ENCODE data around the gene TRIM44.

TRIM44 gene

DNA sequence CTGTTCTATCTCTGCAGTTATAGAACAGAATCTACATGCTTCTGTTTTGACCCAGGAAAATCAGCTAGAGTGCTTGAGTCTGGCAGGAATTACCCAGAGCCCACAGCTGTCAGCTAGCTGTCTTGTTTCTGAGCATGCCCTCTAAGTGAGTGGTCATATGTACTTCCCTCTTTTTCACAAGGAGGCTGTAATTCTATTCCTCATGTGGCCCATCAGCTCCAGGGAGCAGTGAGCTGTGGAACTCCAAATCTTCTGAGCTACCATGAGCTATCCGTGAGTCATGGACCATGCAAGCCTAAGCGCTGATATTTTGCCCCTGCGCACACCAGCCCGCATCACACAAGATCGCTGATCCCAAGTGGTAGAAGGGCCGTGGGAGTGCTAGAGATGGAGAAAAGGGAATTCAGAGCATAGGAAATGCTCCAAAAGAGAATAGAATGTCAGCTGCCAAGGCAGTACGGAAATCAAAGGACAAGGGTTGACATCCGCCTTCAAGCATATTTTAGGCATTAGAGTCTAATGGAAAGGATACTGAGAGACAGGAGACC is 38.9 kb upstream of the TRIM44 start:
- TF ChIP-seq, protein P1, sequence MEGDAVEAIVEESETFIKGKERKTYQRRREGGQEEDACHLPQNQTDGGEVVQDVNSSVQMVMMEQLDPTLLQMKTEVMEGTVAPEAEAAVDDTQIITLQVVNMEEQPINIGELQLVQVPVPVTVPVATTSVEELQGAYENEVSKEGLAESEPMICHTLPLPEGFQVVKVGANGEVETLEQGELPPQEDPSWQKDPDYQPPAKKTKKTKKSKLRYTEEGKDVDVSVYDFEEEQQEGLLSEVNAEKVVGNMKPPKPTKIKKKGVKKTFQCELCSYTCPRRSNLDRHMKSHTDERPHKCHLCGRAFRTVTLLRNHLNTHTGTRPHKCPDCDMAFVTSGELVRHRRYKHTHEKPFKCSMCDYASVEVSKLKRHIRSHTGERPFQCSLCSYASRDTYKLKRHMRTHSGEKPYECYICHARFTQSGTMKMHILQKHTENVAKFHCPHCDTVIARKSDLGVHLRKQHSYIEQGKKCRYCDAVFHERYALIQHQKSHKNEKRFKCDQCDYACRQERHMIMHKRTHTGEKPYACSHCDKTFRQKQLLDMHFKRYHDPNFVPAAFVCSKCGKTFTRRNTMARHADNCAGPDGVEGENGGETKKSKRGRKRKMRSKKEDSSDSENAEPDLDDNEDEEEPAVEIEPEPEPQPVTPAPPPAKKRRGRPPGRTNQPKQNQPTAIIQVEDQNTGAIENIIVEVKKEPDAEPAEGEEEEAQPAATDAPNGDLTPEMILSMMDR (IDR thresholded peaks at IDR 0.05; ENCODE audit: low read depth, low read length) = no peak
- DNase-seq (ENCODE audit: low read depth in 2 of 2) = peak; percentile 81 to 92
- H3K4me3 ChIP-seq (replicated peaks in 1 of 2; ENCODE audit: low read depth in 2 of 2, low read length in 2 of 2) = no peak overlapping the region

DNA sequence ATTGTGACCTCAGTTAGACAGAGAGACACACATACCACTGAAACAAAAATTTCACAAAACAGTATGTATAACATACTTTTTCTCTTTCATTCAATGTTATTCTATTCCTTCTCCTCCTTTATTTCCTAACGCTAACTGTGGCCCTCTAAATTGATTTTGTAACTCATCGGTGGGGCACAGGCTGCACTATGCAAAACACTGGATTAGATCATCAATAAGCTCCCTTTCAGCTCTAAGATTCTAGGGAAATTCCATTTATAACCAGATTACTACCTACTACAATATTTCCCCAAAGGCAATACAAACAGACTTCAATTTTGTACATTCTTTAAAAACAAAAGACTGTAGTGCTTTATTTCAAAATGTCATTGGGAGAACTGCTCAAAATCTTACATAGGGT is 38.3 kb upstream of the TRIM44 start:
- TF ChIP-seq, protein P1 (IDR thresholded peaks at IDR 0.05; ENCODE audit: low read depth, low read length) = no peak
- DNase-seq (ENCODE audit: low read depth in 2 of 2) = no peak
- H3K4me3 ChIP-seq (replicated peaks in 1 of 2; ENCODE audit: low read depth in 2 of 2, low read length in 2 of 2) = no peak overlapping the region

DNA sequence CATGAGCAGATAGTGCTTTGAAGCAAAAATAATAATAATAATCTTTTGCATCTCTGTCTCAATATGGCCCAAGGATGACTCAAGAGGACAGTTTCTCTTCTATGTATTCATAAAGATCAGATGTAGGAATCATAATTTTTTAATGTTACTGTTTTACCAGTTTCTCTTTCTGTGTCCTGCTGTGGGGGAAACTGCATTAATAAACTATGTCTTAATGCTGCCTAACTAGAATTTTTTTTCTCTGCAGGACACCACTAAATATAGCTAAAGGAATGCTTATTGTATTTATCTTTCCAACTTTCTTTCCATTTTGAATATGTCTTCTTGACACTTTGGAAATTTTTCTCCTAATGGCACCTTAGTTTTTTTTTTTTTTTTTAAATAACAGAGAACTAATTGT is 37.8 kb upstream of the TRIM44 start:
- H3K4me3 ChIP-seq (replicated peaks in 1 of 2; ENCODE audit: low read depth in 2 of 2, low read length in 2 of 2) = no peak overlapping the region
- DNase-seq (ENCODE audit: low read depth in 2 of 2) = no peak
- TF ChIP-seq, protein P1 (IDR thresholded peaks at IDR 0.05; ENCODE audit: low read depth, low read length) = no peak

DNA sequence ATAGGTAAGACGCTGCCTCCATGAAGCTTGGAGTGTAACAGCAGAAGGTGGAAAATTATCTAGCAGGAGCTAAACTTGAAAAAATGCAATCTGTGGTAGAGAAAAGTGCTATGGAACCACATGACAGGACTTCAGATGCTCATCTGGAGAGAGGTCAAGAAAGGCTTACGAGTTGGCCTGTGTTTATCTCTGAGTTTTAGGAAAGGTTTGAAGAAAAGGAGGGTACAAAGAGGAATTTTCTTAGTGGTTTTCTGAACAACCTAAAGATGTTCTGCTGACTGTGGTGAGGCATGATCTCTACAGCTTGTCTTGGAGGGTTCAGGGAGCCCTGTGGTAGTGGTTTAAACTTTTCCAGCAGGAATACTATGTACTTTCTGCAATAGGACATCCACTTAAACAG is 36.1 kb upstream of the TRIM44 start:
- H3K4me3 ChIP-seq (replicated peaks in 1 of 2; ENCODE audit: low read depth in 2 of 2, low read length in 2 of 2) = no peak overlapping the region
- TF ChIP-seq, protein P1 (IDR thresholded peaks at IDR 0.05; ENCODE audit: low read depth, low read length) = no peak
- DNase-seq (ENCODE audit: low read depth in 2 of 2) = no peak

DNA sequence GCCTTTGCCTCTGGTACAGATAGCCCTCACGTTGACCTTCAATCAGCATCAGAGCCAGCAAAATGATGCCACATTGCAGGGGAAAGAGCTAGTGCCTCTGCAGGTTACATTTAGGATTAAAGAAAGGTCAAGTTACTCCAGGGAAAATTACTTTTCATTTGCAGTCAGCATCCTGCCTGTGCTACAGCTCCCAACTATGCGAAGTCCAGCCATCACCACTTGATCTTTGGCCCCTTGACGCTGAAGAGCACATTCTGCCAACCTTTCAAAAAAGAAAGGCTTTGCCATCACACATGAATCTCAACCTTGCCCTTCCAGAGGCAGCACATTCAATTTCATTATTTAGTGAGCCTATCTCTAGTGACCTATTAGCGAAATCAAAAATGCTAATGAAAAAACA is 33.1 kb upstream of the TRIM44 start:
- TF ChIP-seq, protein P1 (IDR thresholded peaks at IDR 0.05; ENCODE audit: low read depth, low read length) = no peak
- no peak overlapping the region for H3K4me3 ChIP-seq (replicated peaks in 1 of 2; ENCODE audit: low read depth in 2 of 2, low read length in 2 of 2)
- no peak for DNase-seq (ENCODE audit: low read depth in 2 of 2)

DNA sequence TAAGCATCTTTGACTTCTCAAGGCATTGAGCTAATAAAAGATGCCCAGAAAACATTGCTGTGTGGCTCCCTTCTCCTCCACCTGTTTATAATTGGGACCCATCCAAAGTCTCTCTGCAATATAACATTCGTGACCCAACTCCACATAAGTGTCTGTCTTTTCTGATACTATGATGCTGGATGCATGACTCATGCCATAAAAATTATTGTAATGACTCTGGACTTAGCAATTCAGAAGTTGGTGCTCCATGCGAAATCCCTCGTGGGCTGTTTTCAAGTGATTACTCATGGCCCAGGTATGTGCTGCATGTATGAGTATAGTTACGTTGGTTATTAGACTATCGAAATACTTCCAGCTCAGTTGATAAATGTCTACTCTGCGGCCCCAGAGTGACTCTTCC is 32.7 kb upstream of the TRIM44 start:
- TF ChIP-seq, protein P1 (IDR thresholded peaks at IDR 0.05; ENCODE audit: low read depth, low read length) = no peak
- no peak overlapping the region for H3K4me3 ChIP-seq (replicated peaks in 1 of 2; ENCODE audit: low read depth in 2 of 2, low read length in 2 of 2)
- peak; percentile 96 to 100 for DNase-seq (ENCODE audit: low read depth in 2 of 2)

- DNase-seq (ENCODE audit: low read depth in 2 of 2) = peak in 1 of 2 donors; percentile 38
- H3K4me3 ChIP-seq (replicated peaks in 1 of 2; ENCODE audit: low read depth in 2 of 2, low read length in 2 of 2) = no peak overlapping the region
- TF ChIP-seq, protein P1 (IDR thresholded peaks at IDR 0.05; ENCODE audit: low read depth, low read length) = no peak
These were observed 30.7 kb upstream of the TRIM44 start for GRCh38 chr11:35631891-35632290.
